Epithelial cell of esophagus (primary cell): ENCODE measurements around the gene ECHS1.

ENCODE experiments used
- DNase-seq: peaks from one replicate; pipeline ENCODE4 v3.0.0; 2010; ENCODE audit warnings: low read depth
- H3K4me3 ChIP-seq: 2 replicates; pipeline ENCODE4 v1.5.1; 2011; ENCODE audit warnings: mild to moderate bottlenecking, low read length, control low read depth
- TF ChIP-seq, protein P1 (sequence below): IDR thresholded peaks from 2 replicates; pipeline ENCODE4 v1.5.1; 2011; ENCODE audit warnings: low read depth, mild to moderate bottlenecking, low read length, control low read depth, inconsistent platforms; ENCODE audit not compliant: insufficient read depth; ENCODE audit errors: missing control alignments

Gene ECHS1

GRCh38 chr10:133373174-133374090 is at the start of gene ECHS1:
ECHS1 (minus strand) TSS chr10:133373354; CDS start chr10:133373333, 21 bp downstream.
- TF ChIP-seq, protein P1, sequence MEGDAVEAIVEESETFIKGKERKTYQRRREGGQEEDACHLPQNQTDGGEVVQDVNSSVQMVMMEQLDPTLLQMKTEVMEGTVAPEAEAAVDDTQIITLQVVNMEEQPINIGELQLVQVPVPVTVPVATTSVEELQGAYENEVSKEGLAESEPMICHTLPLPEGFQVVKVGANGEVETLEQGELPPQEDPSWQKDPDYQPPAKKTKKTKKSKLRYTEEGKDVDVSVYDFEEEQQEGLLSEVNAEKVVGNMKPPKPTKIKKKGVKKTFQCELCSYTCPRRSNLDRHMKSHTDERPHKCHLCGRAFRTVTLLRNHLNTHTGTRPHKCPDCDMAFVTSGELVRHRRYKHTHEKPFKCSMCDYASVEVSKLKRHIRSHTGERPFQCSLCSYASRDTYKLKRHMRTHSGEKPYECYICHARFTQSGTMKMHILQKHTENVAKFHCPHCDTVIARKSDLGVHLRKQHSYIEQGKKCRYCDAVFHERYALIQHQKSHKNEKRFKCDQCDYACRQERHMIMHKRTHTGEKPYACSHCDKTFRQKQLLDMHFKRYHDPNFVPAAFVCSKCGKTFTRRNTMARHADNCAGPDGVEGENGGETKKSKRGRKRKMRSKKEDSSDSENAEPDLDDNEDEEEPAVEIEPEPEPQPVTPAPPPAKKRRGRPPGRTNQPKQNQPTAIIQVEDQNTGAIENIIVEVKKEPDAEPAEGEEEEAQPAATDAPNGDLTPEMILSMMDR = no peak
- peak; percentile 93 for DNase-seq
- H3K4me3 ChIP-seq = peak within 1 kb of the TSS; percentile 69

DNA sequence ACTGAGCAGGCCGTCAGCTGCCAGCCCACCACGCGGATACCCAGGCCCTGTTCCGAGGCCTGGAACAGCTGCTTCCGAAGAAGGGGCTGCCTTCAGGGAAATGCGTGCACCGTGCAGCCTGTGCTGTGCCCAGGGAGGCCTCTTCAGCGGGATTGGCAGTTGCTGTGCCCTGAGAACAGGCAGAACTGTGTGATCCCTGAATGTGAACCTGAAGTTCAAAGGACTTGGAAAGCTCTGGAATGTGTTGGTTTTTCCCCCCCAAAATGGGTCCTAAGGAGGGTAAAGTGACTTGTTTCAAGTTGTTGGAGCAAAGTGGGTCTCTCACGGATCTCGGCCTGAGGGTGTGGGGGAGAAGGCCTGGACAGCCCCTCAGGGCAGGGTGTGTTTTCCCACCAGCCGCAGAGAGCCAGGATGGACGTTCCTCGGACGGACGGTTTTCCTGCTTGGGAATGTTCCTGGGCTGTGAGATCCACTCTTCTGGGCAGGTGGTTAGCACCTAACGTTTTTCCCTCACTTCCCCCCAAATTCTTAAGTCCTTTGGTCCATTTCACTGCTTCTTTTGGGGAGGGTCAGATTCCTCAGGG is 49.2 kb upstream of the ECHS1 start:
- DNase-seq = no peak
- TF ChIP-seq, protein P1 = no peak
- no peak overlapping the region for H3K4me3 ChIP-seq

DNA sequence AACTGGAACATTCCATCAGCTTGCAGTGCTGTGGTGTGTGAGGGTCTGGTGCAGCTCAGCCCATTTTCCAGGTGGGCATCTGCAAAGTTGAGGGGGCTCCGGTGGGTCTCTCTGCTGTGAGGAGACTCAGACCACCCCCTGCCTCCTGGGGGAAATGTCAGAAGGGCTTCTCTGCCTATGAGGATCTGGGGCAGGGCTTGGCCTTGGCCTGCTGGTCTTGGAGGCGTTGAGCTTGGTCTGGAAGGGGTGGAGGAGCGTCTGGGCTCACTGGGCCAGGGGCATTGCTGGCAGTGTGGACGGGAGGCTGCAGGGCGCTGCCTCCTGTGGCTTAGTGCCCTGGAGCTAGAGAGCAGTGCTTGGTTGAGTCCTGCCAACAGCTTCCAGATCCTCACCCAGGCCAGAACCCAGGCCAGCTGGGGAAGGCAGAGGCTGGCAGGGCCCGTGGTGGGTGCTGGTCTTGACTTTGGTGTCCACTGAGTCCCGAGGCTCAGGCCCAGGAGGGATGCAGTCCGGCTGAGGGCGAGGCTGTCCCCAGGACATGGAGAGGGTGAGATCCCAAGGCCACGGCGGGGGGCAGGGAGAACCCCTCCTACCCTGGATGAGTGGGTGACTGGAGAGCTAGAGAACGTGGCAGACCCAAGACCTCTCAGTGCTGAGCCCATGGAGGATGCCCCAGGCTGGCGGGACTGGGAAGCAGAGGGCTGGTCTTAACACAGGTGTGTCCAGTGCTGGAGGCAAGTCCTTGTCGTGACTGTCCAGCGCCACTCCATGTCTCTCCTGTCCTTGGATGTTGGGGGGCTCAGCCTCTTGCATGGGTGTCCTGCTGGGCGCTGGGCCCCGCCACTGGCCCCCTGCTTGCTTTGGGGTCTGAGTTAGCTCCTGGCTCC is 48.4 kb upstream of the ECHS1 start:
- no peak for DNase-seq
- no peak overlapping the region for H3K4me3 ChIP-seq
- TF ChIP-seq, protein P1 = no peak

DNA sequence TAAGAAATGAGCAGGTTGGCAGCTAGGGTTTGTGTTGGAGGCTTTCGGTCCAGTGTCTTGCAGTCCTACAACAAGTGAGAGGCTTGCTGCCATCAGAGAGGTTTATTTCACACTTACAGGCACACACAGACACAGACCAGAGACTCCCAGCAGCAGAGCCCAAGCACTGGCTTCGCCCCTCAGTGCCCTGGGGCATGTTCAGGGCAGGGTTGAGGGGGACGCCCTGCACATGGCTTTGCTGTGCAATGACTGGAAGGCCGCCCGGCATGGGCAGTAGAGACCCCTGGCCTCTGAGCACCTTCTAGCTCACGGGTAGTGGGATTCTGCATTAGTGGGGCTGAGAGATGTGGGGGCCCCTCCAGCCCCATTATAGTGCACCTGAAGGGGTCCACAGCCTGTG is 47.4 kb upstream of the ECHS1 start:
- TF ChIP-seq, protein P1 = no peak
- no peak for DNase-seq
- no peak overlapping the region for H3K4me3 ChIP-seq

DNA sequence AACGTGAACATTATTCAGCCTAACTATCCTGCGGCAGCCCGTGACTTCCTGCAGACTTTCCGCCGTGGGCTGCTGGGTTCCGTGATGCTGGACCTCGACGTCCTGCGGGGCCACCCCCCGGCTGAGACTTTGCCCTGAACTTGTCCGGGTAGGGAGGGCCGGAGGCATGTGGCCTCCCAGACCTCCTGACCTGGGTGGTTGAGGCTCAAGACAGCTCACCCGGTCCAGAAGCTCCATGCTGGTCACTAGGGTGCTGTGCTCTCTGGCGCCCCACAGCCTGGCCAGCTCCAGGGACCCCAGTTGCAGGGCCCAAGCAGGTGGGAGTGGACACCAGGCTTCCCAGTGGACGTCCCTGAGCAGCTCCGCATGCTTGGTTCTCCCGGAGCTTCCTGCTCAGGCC is 46.9 kb upstream of the ECHS1 start:
- H3K4me3 ChIP-seq = no peak overlapping the region
- TF ChIP-seq, protein P1 = no peak
- no peak for DNase-seq

- TF ChIP-seq, protein P1 = no peak
- DNase-seq = no peak
These were observed 46.2 kb upstream of the ECHS1 start for GRCh38 chr10:133419211-133419950.

More at GRCh38 chr10:133419211-133419950, 46.2 kb upstream of the ECHS1 start:
- no peak overlapping the region for H3K4me3 ChIP-seq
